GM12878 (cell line): ENCODE results near the gene PHEX. TPM values are rescaled to one million over a fixed set of nuclear protein-coding genes. Genes with fewer than 3 reads are reported as not detected.

Experiments used
- ATAC-seq: fragments of 200-7000 bp; cut with Tn5 transposase; 3 replicates; pipeline ENCODE4 v1.9.1; 2020; ENCODE audit warnings: mild to moderate bottlenecking, moderate library complexity
- BruUV-seq: library from RNA; stranded (reverse); fragments of 400-500 nt; replicated peaks from 2 replicates; lab custom pipeline; 2021; lab: Mats Ljungman, UMichigan
- CTCF ChIA-PET: fragments of 300-600 bp; sonication (Branson Sonifier 250); formaldehyde crosslinking; extraction: SDS; loops from one replicate; lab custom pipeline; 2021; ENCODE audit warnings: inconsistent platforms; lab: Yijun Ruan, JAX
- POLR2A ChIA-PET: fragments of 350-600 bp; formaldehyde crosslinking; extraction: SDS; loops from one replicate; lab custom pipeline; 2021; ENCODE audit warnings: inconsistent platforms; lab: Charles Lee
- RAD21 ChIA-PET: fragments of 300-600 bp; sonication (Branson Sonifier 250); formaldehyde crosslinking; loops from one replicate; lab custom pipeline; 2023; ENCODE audit warnings: antibody characterized with exemption; ENCODE audit not compliant: unreplicated experiment; lab: Charles Lee
- SMC1A ChIA-PET: fragments of 300-600 bp; sonication (Branson Sonifier 250); formaldehyde crosslinking; loops from one replicate; lab custom pipeline; 2023; ENCODE audit not compliant: unreplicated experiment, uncharacterized antibody; lab: Charles Lee
- DNase-seq: peaks from one replicate; pipeline ENCODE4 v3.0.0-alpha.2; 2011; ENCODE audit warnings: low read depth, low spot score
- FAIRE-seq: peaks from 3 replicates; lab custom pipeline; 2011; peaks lifted over from hg19 to GRCh38; lab: Jason Lieb, UNC
- H2AFZ ChIP-seq: 2 replicates; pipeline ENCODE4 v1.6.0; 2011; ENCODE audit warnings: low read depth, low read length, control low read depth; ENCODE audit not compliant: control insufficient read depth
- H3K27ac ChIP-seq: 2 replicates; pipeline ENCODE4 v1.5.1; 2011; ENCODE audit warnings: control low read depth; ENCODE audit not compliant: control insufficient read depth, insufficient read depth
- H3K27me3 ChIP-seq, 2 experiments: replicated peaks in 1 of 2; 2 replicates each; pipeline versions ENCODE4 v1.6.0 to v1.6.1; 2011; ENCODE audit warnings: low read length in 1 of 2; ENCODE audit not compliant: control insufficient read depth in 2 of 2, insufficient read depth in 2 of 2
- H3K36me3 ChIP-seq, 2 experiments: 2 replicates each; pipeline ENCODE4 v1.5.1; 2011; ENCODE audit warnings: low read length in 1 of 2; ENCODE audit not compliant: control insufficient read depth in 2 of 2, insufficient read depth in 2 of 2
- H3K4me1 ChIP-seq: 2 replicates; pipeline ENCODE4 v1.6.1; 2011; ENCODE audit warnings: mild to moderate bottlenecking, low read length, moderate library complexity, mixed read lengths; ENCODE audit not compliant: control insufficient read depth, insufficient read depth
- H3K4me2 ChIP-seq: 2 replicates; pipeline ENCODE4 v1.6.0; 2011; ENCODE audit warnings: control low read depth; ENCODE audit not compliant: control insufficient read depth, insufficient read depth
- H3K4me3 ChIP-seq: fragments of 200-600 bp; sonication (generic); 2 replicates; pipeline ENCODE4 v1.5.1; 2016
- H3K79me2 ChIP-seq: 2 replicates; pipeline ENCODE4 v1.6.0; 2011; ENCODE audit warnings: low read length; ENCODE audit not compliant: control insufficient read depth, insufficient read depth
- H3K9ac ChIP-seq: 2 replicates; pipeline ENCODE4 v1.8.0; 2011; ENCODE audit warnings: low read length, control low read depth, mixed read lengths; ENCODE audit not compliant: control insufficient read depth, insufficient read depth
- H3K9me3 ChIP-seq: replicated peaks from 3 replicates; pipeline ENCODE4 v1.5.1; 2011; ENCODE audit warnings: mild to moderate bottlenecking, low read length; ENCODE audit not compliant: control insufficient read depth, insufficient read depth
- H4K20me1 ChIP-seq: 2 replicates; pipeline ENCODE4 v1.6.0; 2011; ENCODE audit not compliant: control insufficient read depth, insufficient read depth
- ASH2L ChIP-seq: fragments of 300-600, 200-600 bp; sonication (generic); IDR thresholded peaks from 2 replicates; pipeline ENCODE4 v1.6.1; 2017; ENCODE audit warnings: low read depth, mild to moderate bottlenecking, borderline replicate concordance
- CEBPB ChIP-seq, 2 experiments: fragments of 150-350 bp in 1 of 2; IDR thresholded peaks; 2 replicates each; pipeline ENCODE4 v1.6.1; 2012 to 2014; ENCODE audit warnings: low read depth in 2 of 2, low read length in 2 of 2, borderline replicate concordance in 1 of 2, inconsistent platforms in 1 of 2
- EGR1 ChIP-seq, 2 experiments: IDR thresholded peaks; 1 replicate in 1 of 2; 2 replicates in 1 of 2; pipeline ENCODE4 v1.6.1; 2011 to 2012; ENCODE audit warnings: low read depth in 2 of 2, low read length in 2 of 2, borderline replicate concordance in 1 of 2, mild to moderate bottlenecking in 1 of 2, moderate library complexity in 1 of 2
- HDAC2 ChIP-seq: fragments of 200-600 bp; sonication (generic); IDR thresholded peaks from 2 replicates; pipeline ENCODE4 v1.6.1; 2017
- JUND ChIP-seq: IDR thresholded peaks from 2 replicates; pipeline ENCODE4 v1.6.1; 2012; ENCODE audit warnings: low read depth, mild to moderate bottlenecking, low read length, improper control_type of control experiment, moderate library complexity
- KLF5 ChIP-seq: fragments of 450-650 bp; IDR thresholded peaks from 2 replicates; pipeline ENCODE4 v1.6.1; 2014; ENCODE audit warnings: mild to moderate bottlenecking; ENCODE audit not compliant: partially characterized antibody
- MEF2A ChIP-seq: IDR thresholded peaks from 2 replicates; pipeline ENCODE4 v1.6.1; 2011; ENCODE audit warnings: low read depth, mild to moderate bottlenecking, low read length, moderate library complexity; ENCODE audit not compliant: insufficient read depth
- MYB ChIP-seq: fragments of 150-350 bp; IDR thresholded peaks from 2 replicates; pipeline ENCODE4 v1.6.1; 2014; ENCODE audit warnings: mild to moderate bottlenecking, low read depth, low read length, borderline replicate concordance
- NBN ChIP-seq: fragments of 450-650 bp; IDR thresholded peaks from 2 replicates; pipeline ENCODE4 v1.6.1; 2016
- NFIC ChIP-seq: IDR thresholded peaks from 2 replicates; pipeline ENCODE4 v1.6.1; 2012; ENCODE audit warnings: low read depth, mild to moderate bottlenecking, inconsistent platforms, low read length, moderate library complexity
- NFXL1 ChIP-seq: fragments of 450-650 bp; IDR thresholded peaks from 2 replicates; pipeline ENCODE4 v1.6.1; 2017; ENCODE audit warnings: antibody characterized with exemption, mild to moderate bottlenecking, borderline replicate concordance
- NFYA ChIP-seq: IDR thresholded peaks from 2 replicates; pipeline ENCODE4 v1.6.1; 2011; ENCODE audit warnings: low read depth, mild to moderate bottlenecking, low read length, improper control_type of control experiment, borderline replicate concordance
- PAX5 ChIP-seq: IDR thresholded peaks from 2 replicates; pipeline ENCODE4 v1.6.1; 2011; ENCODE audit warnings: low read depth, low read length, borderline replicate concordance
- PML ChIP-seq: IDR thresholded peaks from 2 replicates; pipeline ENCODE4 v1.6.1; 2012; ENCODE audit warnings: low read length, inconsistent platforms
- SKIL ChIP-seq: fragments of 450-650 bp; IDR thresholded peaks from 2 replicates; pipeline ENCODE4 v1.6.1; 2017; ENCODE audit warnings: mild to moderate bottlenecking, low read depth, inconsistent platforms; ENCODE audit not compliant: poor library complexity, severe bottlenecking
- SMAD5 ChIP-seq: IDR thresholded peaks from 2 replicates; pipeline ENCODE4 v1.6.1; 2016; ENCODE audit warnings: antibody characterized with exemption, low read depth
- SMARCA5 ChIP-seq: fragments of 450-650 bp; IDR thresholded peaks from 2 replicates; pipeline ENCODE4 v1.6.1; 2017; ENCODE audit warnings: mild to moderate bottlenecking
- TCF7 ChIP-seq: IDR thresholded peaks from 2 replicates; pipeline ENCODE4 v1.6.1; 2014; ENCODE audit warnings: antibody characterized with exemption, borderline replicate concordance
- ZSCAN29 ChIP-seq: fragments of 450-650 bp; IDR thresholded peaks from 2 replicates; pipeline ENCODE4 v1.6.1; 2017; ENCODE audit warnings: mild to moderate bottlenecking, moderate library complexity
- WGBS: methylation state at CpG from one replicate; pipeline ENCODE4 v1.1.6; 2016; ENCODE audit warnings: low lambda C conversion rate; ENCODE audit not compliant: insufficient replicate concordance, insufficient coverage; ENCODE audit errors: missing lambda C conversion rate; 5-methylcytosine and 5-hydroxymethylcytosine counted together
- in situ Hi-C: fragments of 300-500 bp; cut with MboI; formaldehyde crosslinking; loops from 9 replicates; pipeline ENCODE4 v1.14.3; 2018; ENCODE audit warnings: mixed read lengths
- intact Hi-C: fragments of 100-400 bp; cut with micrococcal nuclease; formaldehyde crosslinking; loops from one replicate; pipeline ENCODE4 v1.14.2; 2022; ENCODE audit not compliant: unreplicated experiment
- polyA plus RNA-seq, 11 experiments: library from polyadenylated mRNA; depleted of rRNA in 4 of 11; unstranded in 6 of 11; stranded (reverse) in 5 of 11; fragments of >200 nt; fragmentation: Nextera tagmentation in 4 of 11; fragmentation: Illumina TruSeq in 1 of 11; extraction: Ambion mirVana in 4 of 11; extraction: Trizol in 1 of 11; gene quantifications; 1 replicate in 1 of 11; 2 replicates in 10 of 11; pipeline versions ENCODE4 v1.2.1 to v1.2.3, GENCODE V29; 2011 to 2016; ENCODE audit warnings: inconsistent platforms in 2 of 11, missing spikeins in 2 of 11, low read depth in 1 of 11
- total RNA-seq, 4 experiments: library from RNA; depleted of rRNA in 3 of 4; stranded (reverse); fragments of >200 nt in 3 of 4; fragmentation: Illumina TruSeq in 1 of 4; extraction: Trizol in 1 of 4; gene quantifications; 2 replicates each; pipeline versions ENCODE4 v1.2.1 to v1.2.3, GENCODE V29; 2013 to 2021

The PHEX gene
- total and polyA plus RNA-seq, 10 of the 15 experiments (the other 5 are each of a cell fraction or from before 2014, with no cell fraction given) = 0.12 to 97.2 (median 0.55) TPM

GRCh38 chrX:22043872-22044271 lies 11.7 kb downstream of the PHEX start:
- ATAC-seq (no peak), DNase-seq (no peak), FAIRE-seq (no peak)
- Histone ChIP-seq H3K9ac (no peak overlapping the region), H4K20me1 (no peaks in the 10 kb centered on the region), H3K36me3 (no peaks in the 10 kb centered on the region), H2AFZ (no peak overlapping the region), H3K4me2 (no peak overlapping the region), H3K79me2 (no peaks in the 10 kb centered on the region), H3K27me3 (no peaks in the 10 kb centered on the region), H3K9me3 (no peaks in the 10 kb centered on the region), H3K4me3 (no peak overlapping the region), H3K4me1 (no peaks in the 10 kb centered on the region), H3K27ac (no peak overlapping the region)
- intact Hi-C loops (no loop called here), in situ Hi-C loops (no loop called here)
- ChIA-PET CTCF (interaction anchor here (1.3 to 1.7 kb wide), 2 partner anchors 59 to 68 kb away, joined by 3 to 7 read pairs; no protein-coding TSS in a partner anchor), POLR2A (interaction anchor here (0.5 to 2.0 kb wide), 4 partner anchors 11 to 92 kb away, joined by 3 to 6 read pairs (median 3); no protein-coding TSS in a partner anchor), SMC1A (interaction anchor here (0.7 to 6.9 kb wide), 3 partner anchors 15 to 55 kb away, joined by 3 to 69 read pairs (median 12); no protein-coding TSS in a partner anchor), RAD21 (interaction anchor here (1.0 to 1.6 kb wide), 4 partner anchors 11 to 59 kb away, joined by 3 to 4 read pairs (median 3); no protein-coding TSS in a partner anchor)
- TF ChIP-seq ASH2L (no peak), NFYA (no peak), PAX5 (no peak), MYB (no peak), JUND (no peak), SMARCA5 (no peak), SMAD5 (no peak), NFIC (no peak), SKIL (no peak), EGR1 (IDR thresholded peaks at IDR 0.05; ENCODE audit: borderline replicate concordance in 1 of 2, low read depth in 2 of 2, low read length in 2 of 2) (no peak), MEF2A (no peak), PML (no peak), HDAC2 (no peak), CEBPB (IDR thresholded peaks at IDR 0.05; ENCODE audit: borderline replicate concordance in 1 of 2, low read depth in 2 of 2, low read length in 2 of 2) (no peak), NBN (no peak), ZSCAN29 (no peak), KLF5 (no peak), NFXL1 (no peak), TCF7 (no peak)
- BruUV-seq = no TSS peak
- 41% methylated on average over 4 of the region's 4 CpGs for WGBS
